B cell (primary cell): ENCODE measurements around the gene MTX1.

ENCODE experiments used
- CTCF ChIP-seq: fragments of 200-600 bp; IDR thresholded peaks from one replicate; pipeline ENCODE4 v1.8.0; 2022; ENCODE audit warnings: antibody characterized with exemption, mild to moderate bottlenecking
- EZH2 ChIP-seq: IDR thresholded peaks from 2 replicates; pipeline ENCODE4 v1.6.1; 2012; ENCODE audit warnings: borderline replicate concordance, low read depth, mild to moderate bottlenecking, moderate library complexity, low read length; ENCODE audit not compliant: insufficient read depth, poor library complexity, severe bottlenecking

GRCh38 chr1:155202731-155203515 lies 5.6 kb upstream of the MTX1 start:
- no peak for TF ChIP-seq CTCF
- no peak for TF ChIP-seq EZH2
